Muscle of back (tissue), 11 donors: Measurements from ENCODE around the gene CTSD. TPM values are rescaled to one million over a fixed set of nuclear protein-coding genes. Genes with fewer than 3 reads are reported as not detected.

Source experiments
- DNase-seq, 3 donors: peaks; one replicate each; pipeline versions ENCODE4 v3.0.0 to v3.0.0-alpha.2; 2013
- polyA plus RNA-seq, 10 donors: library from polyadenylated mRNA; unstranded; fragments of 120-200 nt; gene quantifications; one replicate each; pipeline ENCODE4 v1.2.1, GENCODE V29; 2013; ENCODE audit not compliant: insufficient read length in 10 of 10

Gene CTSD
- polyA plus RNA-seq, 10 donors, result 72.0 to 110 (median 89.6) TPM

DNA sequence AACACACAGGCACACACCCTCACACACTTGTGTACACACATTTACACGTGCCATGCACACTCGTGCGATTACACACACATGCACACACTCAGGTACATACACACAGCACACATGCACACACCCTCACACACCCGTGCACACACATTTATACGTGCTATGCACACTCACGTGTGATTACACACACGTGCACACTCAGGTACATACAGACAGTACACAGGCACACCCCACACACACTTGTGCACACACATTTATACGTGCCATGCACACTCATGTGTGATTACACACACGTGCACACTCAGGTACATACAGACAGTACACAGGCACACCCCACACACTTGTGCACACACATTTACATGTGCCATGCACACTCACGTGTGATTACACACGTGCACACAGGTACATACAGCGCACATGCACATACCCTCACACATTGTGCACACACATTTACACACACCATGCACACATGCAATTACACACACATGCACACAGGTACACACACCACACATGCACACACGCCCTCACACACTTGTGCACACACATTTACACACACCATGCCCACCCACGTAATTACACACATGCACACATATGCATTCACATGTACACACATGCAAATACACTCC, 17.9 kb downstream of the CTSD start:
- DNase-seq, result no peak

DNA sequence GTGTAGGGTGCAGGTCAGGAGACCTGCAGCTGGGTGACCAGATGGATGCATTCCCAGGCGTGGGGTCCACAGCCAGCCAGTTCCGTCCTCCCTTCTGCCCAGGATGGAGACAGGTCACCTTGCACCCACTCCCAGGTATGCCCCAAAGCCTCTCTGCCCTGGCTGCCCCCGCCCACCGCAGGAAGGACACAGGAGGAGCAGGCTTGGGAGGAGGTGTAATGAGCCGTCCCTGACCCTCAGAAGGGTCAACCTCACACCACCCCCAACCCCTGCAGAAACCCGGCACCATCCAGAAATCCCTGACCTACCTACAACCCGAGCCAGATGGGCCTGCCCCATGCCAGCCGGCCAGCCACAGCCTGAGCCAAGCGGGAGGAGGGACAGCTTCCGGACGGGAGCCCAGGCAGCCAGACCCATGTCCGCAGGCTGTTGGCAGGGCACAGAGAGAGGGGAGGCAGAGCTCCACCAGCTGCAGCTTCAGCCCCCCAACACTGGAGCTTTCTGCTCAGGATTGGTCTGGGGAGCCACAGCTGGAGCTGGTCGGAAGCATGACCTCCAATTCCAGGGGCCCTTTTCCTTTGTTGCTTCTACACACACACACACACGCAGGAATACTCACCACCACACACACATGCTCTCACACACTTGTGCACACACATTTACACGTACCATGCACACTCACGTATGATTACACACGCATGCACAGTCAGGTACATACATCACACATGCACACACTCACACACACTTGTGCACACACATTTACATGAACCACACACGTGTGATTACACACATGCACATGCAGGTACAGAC, 18.6 kb downstream of the CTSD start:
- no peak for DNase-seq

DNA sequence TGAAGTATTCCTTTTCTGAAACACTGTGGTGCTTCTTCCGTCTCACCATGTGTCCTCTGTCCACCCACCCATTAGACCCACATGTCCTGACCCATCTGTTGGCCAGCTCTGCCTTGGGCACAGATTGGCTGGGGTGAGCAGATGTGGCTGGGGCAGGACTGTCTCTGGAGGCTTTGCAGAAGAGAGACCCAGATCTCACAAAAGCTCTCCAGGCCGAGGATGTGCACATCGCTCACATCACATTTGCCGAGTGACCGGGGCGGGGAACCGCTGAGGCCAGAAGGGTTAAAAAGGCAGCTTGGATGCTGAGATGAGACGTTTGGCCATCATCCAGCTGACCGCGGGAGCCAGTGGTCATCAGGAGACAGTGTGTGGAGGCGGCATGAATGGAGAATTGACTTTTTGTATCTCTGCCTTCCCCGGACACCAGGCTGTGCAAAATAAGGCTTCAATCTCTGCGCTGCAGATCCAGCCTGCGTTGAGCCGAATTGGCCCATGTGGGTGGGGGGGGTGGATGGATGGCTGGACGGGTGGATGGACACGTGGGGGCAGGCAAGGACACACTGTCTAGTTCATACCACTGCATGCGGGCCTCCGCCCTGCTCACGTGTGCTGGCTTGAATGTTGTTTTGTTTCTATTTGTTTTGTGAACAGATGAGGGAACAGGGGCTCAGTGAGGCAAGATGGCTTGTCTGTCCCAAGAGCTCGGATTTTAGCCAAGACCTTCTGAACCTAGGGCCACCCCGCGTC, 19.4 kb downstream of the CTSD start:
- no peak for DNase-seq

DNA sequence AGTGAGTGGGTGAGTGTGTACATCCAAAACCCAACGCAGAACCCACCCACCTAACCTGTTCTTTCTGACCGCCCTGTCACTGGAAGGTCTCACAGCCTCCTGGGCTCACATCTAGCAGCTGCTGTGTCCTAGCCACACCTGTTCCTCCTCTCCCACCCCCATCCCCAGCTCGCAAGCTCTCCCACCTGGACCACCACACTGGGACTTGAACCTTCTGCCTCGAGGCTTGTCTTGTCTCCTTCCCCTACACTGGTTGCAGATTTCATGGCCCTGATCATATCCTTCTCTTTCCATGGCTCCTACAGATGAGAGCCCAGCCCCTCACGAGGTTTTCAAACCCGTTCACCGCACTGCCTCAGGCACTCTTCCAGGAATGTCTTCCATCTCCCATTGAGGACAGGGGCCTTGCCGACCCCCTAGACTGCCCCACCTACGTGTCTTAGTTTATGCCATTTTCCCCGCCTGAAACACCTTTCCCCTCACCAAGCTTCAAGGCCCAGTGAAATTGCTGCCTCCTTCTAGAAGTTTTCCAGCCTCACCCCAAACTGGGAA, 20.1 kb downstream of the CTSD start:
- DNase-seq, result no peak

DNA sequence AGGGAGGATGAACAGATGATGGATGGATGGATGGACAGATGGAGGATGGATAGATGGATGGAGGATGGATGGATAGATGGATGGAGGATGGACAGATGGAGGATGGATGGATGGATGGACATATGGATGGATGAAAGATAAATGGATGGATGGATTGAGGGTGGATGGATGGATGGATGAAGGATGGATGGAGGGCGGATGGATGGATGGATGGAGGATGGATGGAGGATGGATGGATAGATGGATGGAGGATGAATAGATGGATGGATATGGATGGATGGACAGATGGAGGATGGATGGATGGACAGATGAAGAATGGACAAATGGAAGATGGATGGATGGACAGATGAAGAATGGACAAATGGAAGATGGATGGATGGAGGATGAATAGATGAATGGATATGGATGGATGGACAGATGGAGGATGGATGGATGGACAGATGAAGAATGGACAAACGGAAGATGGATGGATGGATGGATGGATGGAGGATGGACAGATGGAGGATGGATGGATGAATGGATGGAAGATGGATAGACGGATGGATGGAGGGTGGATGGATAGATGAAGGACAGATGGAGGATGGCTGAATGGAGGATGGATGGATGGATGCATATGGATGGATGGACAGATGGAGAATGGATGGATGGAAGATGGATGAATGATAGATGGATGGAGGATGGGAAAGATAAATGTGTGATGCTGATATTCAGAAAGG, 20.7 kb downstream of the CTSD start:
- DNase-seq, result no peak

DNA sequence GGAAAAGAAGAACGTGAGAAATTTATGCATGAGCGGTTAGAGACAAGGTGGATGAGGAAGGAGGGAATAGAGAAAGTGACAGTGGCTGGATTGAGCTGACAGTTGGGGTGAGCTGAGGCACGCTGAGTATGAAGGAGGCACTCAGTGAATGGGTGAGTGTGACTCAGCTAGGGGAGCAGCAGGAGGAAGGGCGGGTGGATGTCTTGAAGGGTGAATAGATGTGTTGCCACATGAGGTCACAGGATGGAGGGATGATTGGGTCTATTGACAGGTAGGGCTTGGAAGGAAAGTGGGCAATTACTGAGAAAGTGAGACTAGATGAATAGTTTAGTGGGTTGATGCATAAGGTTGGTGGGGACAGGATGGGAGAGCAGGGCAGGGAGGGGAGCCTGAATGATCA, 21.4 kb downstream of the CTSD start:
- no peak for DNase-seq

DNA sequence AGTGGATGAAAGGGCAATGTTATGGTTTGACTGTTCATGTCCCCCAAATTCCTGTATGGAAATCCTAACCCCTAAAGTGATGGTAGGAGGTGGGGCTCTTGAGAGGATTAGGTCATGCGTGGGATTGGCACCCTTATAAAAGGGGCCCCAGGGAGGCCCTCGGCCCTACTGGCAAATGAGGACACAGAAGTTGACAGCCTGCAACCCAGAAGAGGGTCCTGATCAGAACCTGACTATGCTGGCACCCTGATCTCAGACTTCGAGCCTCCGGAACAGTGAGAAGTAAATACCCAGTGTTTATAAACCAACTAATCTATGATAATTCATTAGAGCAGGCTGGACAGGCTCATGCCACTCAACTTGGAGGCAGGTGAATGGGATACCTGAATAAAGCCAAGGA, 22.0 kb downstream of the CTSD start:
- DNase-seq, result no peak

DNA sequence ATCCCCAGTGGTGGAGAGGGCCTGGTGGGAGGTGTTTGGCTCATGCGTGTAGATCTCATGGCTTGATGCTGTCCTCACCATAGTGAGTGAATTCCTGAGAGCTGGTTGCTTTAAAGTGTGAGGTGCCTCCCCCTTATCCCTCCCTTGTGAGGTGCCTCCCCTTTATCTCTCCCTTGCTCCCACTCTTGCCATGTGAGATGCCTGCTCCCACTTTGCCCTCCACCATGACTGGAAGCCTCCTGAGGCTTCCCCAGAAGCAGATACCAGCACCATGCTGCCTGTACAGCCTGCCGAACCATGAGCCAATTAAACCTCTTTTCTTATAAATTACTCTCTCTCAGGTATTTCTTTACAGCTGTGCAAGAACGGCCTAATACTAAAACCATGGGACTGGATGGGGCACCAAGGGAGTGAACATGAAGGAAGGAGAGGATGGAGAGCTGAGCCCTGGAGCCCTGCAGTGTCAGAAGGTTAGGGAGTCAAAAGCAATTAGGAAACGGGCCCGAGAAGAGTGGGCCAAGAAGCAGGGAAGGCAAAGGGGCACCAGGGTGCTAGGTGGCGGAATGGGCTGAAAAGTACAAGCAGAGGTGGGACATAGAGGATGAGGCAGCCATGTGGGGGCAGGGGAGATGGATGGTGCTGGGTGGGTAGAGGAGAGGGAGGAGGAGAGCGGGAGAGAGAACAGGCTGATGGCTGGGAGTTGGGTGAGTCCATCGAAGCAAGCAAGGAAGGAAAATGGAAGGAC, 22.8 kb downstream of the CTSD start:
- no peak for DNase-seq

DNA sequence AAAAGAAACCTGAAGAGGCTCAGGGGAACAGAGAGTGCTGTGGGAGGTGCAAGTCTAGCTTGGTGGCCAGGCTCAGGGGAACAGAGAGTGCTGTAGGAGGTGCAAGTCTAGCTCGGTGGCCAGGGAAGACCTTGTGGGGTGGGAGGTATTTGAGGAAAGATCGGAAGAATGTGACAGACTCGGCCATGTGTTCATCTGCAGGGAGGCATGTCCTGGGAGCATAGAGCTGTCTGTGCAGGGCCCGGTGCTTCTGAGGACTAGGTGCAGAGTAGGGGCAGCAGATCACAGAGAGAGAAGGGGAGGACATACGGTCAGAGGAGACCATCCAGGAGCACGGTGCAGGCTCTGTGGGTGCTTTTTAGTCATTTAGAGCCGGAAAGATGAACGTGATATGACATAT, 24.2 kb downstream of the CTSD start:
- no peak for DNase-seq

DNA sequence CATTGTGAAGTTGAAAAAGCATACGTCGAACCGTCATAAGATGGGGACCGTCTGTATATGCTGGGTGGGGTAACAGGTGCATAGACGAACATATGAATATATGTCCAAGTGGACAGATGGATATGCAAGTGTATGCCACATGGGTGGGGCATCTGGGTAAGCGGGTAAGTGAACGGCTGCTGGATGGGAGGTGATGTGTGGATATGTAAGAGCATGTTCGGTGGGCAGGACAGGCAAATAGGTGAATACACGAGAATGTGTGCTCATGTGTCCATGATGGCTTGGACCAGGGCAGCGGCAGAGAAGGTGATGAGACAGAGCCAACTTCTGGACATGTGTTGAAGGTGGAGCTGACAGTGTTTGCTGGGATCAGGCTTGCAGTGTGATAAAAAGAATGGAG, 25.3 kb downstream of the CTSD start:
- DNase-seq, result no peak

DNA sequence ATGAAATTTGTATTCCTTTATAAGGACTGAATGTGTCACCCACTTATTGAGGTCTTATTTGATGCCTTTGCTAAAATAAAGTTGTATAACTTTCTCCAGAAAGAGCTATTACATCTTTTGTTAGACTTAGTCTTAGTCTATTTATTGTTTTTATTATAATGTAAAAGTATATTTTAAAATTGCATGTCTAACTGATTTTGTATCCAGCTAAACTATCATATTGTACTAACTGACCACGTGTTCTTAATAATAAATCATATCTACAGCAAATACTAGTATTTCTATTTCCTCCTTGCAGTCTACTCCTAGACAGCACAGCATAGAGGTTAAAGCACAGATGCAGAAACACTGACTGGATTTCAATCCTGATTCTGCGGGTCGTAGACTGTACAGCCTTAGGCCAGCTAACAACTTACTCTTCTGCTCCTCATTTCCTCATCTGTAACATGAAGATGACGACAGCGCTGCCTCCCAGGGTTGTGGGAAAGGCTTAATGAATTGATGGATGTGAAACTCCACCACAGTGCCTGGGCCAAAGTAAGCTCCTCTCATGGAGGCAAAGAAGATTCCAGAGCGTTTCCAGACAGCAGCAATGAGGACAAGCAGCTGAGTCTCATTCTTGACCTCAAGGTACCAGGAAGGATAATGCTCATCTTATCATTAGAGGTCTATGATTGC, 26.5 kb downstream of the CTSD start:
- no peak for DNase-seq

DNA sequence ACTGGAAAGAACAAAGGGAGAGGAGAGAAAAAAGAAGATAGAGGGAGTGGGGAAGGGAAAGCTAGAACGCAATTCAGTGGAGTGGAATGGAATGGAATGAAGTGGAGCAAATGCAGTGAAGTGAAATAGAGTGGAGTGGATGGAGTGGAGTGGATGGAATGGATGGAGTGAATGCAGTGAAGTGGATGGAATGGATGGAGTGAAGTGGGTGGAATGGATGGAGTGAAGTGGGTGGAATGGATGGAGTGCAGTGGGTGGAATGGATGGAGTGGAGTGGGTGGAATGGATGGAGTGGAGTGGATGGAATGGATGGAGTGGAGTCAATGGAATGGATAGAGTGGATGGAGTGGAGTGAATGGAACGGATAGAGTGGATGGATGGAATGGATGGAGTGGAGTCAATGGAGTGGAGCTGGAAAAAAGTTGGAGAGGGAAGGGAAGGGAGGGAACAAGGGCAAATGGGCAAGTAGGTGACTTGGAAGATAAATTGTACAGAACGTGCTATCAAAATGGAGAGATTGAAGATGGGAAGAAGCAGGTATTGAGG, 27.2 kb downstream of the CTSD start:
- DNase-seq, result no peak

DNA sequence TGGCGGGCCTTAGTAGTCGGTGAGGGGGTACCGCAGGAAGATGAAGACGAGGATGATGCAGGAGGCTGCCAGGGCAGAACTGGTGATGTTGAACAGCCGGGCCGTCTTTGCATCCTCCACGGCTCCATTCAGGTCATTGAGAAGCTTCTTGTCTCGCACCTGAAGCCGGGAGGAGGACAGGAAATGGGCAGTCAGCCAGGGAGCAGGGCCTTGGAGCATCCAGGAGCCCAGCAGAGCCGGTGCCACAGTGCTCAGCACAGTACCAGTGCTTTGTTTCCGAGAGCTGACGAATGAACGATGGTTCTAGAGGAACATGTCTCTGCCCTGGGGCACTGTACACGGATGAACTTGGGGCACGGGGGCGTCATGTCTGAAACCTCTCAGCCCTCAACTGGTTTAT, 28.5 kb downstream of the CTSD start:
- DNase-seq, result no peak

DNA sequence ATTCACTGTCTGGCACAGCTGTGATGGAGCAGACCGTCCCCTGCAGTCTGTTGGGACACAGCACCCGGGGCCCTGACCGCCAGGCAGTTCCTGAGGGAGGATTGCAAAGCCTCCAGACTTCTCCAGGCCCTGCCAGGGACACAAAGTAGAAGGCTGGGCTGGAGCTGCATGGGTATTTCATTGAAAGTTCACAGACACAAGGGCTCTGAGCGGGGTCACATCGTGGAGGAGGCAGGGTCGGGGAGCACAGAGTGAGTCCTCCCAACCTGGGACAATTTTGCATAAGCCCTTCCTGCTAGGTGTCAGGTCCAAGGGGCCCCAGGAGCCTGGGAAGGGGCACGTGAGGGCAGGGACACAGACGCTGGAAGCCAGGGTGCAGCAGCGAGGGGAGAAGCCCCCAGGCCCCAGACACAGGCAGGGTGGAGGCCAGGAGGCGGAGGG, 29.1 kb downstream of the CTSD start:
- DNase-seq, result no peak

DNA sequence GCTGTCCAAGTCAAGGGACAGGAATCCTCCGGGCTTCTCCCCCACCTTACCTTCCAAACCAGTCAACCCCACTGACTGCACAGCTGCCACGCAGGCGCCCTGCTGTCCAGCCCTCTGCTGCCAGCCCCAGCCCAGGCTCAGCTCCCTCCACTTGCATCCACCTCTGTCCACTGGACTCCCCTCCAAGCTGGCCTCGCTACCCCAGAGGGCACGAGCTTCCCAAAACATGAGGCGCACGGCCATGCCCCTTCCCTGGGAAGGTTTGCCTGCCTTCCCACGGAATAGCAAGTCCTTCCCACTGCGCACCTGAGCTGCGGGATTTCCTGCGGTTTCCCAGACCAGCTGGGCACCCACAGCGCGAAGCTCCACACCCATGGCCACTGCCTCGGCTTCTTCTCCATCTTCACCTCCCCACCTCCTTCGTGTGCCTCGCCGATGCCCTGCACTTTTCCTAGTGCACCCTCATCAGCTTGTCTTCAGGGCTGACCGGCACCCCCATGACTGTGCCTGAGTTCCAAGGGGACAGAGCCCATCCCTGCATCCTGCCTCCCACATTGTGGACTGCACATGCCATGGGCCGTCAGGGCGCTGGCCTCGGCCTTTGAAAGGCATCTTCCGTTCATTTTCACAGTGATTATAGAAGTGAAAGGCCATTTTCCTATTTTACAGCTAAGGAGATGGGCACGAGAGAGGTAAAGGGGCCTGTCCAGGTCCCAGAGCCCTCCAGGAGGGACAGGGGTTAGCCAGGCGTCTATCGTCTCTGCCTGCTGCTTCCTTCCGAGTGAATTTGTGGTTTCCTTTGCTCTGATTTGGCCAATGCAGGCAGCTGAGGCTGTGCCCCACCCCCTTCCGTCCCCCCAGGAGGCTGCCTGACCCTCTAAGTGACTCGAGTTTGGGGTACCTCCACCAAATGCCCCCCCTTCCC, 29.7 kb downstream of the CTSD start:
- DNase-seq, result no peak

DNA sequence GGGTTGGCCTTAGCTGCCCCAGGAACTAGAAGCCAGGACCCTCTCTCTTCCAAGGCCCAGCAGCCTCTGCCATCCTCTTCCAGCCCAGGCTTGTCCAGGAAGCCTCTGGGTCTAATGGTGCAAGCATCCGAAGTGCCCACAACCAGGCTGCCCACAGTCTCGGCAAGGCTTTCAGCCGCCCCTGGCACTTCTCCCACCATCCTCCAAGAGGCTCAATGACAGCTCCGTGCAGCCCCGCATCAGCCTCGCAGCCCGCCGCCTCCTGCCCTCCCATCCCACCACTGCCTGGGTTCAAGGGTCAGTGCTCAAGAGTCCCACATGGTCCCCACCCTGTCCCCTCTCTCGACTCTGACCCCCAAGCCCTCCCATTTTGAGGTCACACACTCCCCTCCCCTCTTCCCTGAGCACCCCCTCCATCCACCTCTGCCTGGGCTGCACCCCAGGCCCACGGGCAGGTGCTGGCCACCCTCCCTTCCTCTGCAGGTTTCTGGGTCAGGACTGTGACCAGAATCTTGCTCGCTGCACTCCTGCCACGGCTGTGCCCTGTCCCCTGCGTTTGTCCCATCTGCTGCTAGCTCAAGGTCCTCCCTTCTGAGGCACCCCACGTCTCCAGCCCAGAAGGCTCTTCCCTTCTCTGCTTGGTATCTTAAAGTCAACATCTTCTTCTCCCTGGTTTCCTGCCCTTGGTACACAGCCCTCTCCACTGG, 30.6 kb downstream of the CTSD start:
- DNase-seq, result no peak

DNA sequence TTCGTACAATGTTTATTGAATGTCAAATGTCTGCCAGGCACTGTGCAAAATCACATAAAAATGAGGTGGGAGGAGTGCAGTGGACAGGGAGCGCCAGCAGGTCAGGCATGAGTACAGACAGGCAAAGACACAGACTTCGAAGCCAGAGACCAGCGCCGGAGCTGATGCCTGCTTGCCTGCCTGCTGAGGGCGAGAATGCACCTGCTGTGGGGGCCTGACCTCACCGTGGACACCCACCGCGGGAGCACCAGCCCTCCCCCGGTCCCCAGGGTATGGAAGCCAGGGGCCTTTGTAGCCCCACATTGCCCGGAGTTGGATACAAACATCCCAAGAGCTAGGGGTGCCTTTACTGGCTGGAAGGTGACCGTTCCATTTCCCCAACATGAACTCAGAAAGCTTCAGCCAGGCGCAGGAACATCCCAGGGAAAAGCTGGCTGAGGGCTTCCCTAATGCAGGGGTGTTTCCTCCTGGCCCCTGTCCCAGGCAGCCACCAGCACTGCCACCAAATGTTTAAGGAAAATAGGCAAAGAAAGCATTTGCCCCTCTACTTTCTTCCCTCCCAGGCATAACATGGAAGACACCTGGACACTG, 31.2 kb downstream of the CTSD start:
- no peak for DNase-seq

DNA sequence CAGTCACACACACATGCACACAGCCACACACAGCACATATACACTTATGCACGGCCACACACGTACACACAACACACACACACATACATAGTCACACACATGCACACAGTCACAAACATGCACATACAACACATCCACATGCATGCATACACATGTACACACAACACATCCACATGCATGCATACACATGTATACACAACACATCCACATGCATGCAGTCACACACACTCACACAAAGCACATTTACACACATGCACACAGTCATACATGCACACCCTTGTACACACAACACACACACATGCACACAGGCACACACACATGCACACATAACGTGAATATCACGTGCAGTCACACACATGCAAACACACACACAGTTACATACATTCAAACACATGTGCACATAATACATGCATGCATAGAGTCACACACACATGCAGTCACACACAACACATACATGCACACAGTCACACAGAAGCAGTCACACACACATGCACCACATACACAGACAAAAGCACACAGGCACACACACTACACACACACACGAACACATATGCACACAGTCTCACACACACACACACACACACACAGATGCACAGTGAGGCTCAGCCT, 32.2 kb downstream of the CTSD start:
- no peak for DNase-seq
